Fibroblast of skin of right quadriceps (primary cell): Measurements from ENCODE around the gene SLC39A11.
A peak's percentile ranks its signal among the peaks of the same experiment; 100 is the strongest.
"Not testable (repeated sequence)": the region's sequence is repeated elsewhere in the genome, so short reads cannot be mapped to it uniquely, and the experiment has no call there.

Source experiments
- DNase-seq: peaks from one replicate; pipeline ENCODE4 v3.0.0-alpha.2; 2013

SLC39A11 gene

GRCh38 chr17:72665852-72666851 is 426.3 kb downstream of the SLC39A11 start:
- DNase-seq, result peak; percentile 18

- no peak for DNase-seq
Observed at GRCh38 chr17:72662827-72663190, 429.7 kb downstream of the SLC39A11 start.

- no peak for DNase-seq
Observed at GRCh38 chr17:72661945-72662826, 430.3 kb downstream of the SLC39A11 start.

GRCh38 chr17:72661116-72661944 is 431.2 kb downstream of the SLC39A11 start:
- DNase-seq, result no peak

- DNase-seq, result no peak
Observed at GRCh38 chr17:72660274-72661115, 432.0 kb downstream of the SLC39A11 start.

DNA sequence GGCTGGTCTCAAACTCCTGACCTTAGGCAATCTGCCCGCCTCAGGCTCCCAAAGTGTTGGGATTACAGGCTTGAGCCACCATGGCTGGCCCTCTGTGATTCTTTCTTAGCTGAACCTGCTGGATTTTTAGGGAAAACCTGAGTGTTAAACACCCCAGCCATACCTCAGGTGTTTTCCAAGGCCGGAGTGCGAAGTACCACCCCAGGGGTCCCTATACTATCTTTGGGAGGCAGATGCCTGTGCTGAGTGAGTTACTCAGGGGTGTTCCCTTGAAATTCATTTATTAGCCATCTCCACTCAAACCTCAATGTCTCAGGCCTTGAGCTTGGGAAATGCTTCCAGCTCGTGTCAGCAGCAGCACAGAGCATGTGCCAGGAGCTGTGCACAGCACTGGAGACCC is 432.7 kb downstream of the SLC39A11 start:
- no peak for DNase-seq

- no peak for DNase-seq
Observed at GRCh38 chr17:72658675-72659074, 433.8 kb downstream of the SLC39A11 start.

- no peak for DNase-seq
Observed at GRCh38 chr17:72657467-72658317, 434.8 kb downstream of the SLC39A11 start.

- no peak for DNase-seq
Observed at GRCh38 chr17:72656130-72656763, 436.2 kb downstream of the SLC39A11 start.

DNA sequence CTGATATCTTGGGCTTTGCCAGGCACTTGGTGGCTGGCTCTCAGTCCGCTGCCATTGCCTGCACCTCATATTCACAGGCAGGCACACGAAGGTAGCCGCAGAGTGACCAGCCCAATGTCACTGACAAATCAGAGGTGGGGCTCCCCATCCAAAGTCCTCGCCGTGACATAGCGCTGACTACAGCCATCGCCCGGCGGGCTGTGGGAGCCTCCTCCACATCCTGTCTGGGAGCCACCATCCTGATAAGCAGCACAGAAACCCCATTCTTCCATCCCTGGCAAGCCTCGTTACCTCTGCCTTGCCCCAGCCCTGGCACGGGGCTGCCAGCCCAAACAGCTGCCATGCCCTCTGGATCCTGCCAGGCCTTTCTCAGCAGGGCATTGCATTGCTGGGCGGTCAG is 437.8 kb downstream of the SLC39A11 start:
- no peak for DNase-seq

DNA sequence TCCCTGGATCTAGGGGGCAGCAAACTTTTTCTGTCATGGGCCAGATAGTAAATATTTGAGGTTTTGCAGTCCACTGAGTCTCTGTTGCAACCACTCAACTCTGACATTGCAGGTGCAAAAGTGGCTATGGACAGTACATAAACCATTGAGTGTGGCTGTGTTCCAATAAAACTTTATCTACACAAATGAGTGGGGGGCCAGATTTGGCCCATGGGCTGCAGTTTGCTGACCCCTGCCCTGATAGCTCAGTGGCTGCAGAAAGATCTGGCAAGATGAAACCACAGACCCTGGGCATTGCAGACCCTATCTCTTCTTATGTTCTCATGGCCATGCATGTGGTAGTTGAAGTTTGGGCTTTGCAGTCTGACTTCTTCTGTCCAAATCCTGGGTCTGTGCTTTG is 440.5 kb downstream of the SLC39A11 start:
- DNase-seq, result no peak

GRCh38 chr17:72648702-72649101 is 443.8 kb downstream of the SLC39A11 start:
- DNase-seq, result no peak

GRCh38 chr17:72646176-72646575 is 446.3 kb downstream of the SLC39A11 start:
- no peak for DNase-seq

DNA sequence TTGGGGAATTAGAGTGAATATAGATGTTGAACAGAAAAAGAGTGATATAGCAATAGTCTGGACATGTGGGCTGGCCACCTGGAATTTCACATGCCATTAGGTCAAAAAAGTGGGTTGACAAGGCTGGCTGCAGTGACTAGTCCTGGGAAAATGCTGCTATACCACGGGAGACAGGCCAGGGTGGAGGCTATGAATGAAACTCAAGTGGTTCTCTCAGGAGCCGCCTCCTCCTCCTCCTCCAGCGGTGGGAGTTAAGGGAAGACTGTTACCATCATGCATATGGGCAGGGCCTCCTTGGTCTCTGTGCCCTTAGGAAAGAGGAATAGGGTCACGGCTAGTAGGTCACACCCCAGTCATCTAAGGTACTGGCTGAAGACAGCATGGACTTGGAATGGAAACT is 448.0 kb downstream of the SLC39A11 start:
- DNase-seq, result no peak

DNA sequence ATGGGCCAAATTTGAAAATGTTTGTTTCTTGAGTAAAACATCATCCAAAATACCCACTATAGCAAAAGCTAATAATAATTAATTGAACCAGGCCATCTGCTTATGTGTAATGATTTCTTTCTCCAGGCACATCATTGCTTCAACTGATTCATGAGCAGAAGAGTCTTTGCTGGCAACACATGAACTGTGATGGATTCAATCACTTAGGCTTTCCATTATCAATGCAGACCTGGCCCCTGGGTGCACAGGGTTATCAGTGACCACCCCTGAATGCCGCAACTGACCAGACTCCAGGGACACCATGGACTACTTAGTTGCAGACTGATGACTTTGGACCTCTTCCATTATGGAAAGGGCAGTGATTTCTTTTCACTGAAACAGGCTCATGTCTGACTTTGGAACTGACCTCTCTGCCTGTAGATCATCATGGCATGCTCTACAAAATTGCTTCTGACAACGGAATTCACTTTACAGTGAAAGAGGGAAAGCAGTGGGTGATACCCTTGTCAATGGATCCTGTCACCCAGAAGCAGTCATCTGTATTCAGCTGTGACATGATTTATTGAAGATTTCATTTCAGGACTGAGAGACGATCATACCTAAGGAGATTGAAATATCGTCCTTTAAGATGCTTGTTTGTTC is 448.8 kb downstream of the SLC39A11 start:
- DNase-seq, result no peak

DNA sequence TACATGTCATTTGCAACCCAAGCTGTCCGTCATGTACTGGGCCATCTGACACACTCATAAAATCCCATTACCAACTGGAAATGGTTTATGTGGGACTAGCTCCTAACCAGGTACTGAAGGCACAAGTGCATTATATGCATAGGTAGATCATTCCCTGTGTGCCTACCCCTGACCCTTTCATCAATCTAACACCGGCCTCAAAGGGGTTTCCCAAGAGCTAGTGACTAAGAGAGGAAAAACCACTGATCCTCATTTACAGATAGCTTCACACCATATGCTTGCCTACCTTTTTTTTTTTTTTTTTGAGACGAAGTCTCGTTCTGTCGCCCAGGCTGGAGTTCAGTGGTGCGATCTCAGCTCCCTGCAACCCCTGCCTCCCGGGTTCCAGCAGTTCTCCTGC is 449.8 kb downstream of the SLC39A11 start:
- DNase-seq, result no peak

- no peak for DNase-seq
Observed at GRCh38 chr17:72640415-72641165, 451.9 kb downstream of the SLC39A11 start.

DNA sequence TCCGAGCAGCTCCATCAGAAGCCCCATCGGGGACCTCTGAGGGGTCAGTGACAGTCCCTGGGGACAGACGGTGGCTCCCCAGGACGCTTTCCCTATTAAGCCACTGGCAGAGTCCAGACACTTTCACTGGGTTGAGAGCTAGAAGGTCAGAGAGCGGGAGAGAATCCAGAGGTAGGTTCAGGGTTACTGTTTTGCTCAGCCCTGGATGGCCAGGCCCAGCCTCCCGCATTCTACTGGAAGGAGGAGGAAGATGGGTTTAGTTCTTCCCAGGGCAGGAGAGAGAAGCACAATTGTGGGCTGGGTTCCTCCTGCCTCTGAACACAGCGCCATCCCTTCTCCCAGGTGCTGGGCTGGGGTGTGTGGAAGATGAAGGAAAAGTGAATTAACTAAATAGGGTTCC is 452.8 kb downstream of the SLC39A11 start:
- no peak for DNase-seq

GRCh38 chr17:72638932-72639331 is 453.6 kb downstream of the SLC39A11 start:
- not testable (repeated sequence) for DNase-seq
